HL-60 (cell line): Measurements from ENCODE around the gene VCAN.

Experiments
- GABPA ChIP-seq: IDR thresholded peaks from 2 replicates; pipeline ENCODE4 v1.6.1; 2012; ENCODE audit warnings: low read depth
- POLR2AphosphoS5 ChIP-seq: IDR thresholded peaks from 2 replicates; pipeline ENCODE4 v1.6.1; 2012; ENCODE audit warnings: low read depth
- SPI1 ChIP-seq: IDR thresholded peaks from 2 replicates; pipeline ENCODE4 v1.6.1; 2012; ENCODE audit warnings: low read depth, mild to moderate bottlenecking, borderline replicate concordance
- TF ChIP-seq, protein P1 (sequence below): IDR thresholded peaks from one replicate; pipeline ENCODE4 v1.5.1; 2011; ENCODE audit warnings: low read length, control low read depth, inconsistent platforms; ENCODE audit not compliant: insufficient read depth
- TF ChIP-seq, protein P2 (sequence below): IDR thresholded peaks from 2 replicates; pipeline ENCODE4 v1.6.1; 2012; ENCODE audit warnings: low read depth; ENCODE audit not compliant: insufficient replicate concordance

DNA sequence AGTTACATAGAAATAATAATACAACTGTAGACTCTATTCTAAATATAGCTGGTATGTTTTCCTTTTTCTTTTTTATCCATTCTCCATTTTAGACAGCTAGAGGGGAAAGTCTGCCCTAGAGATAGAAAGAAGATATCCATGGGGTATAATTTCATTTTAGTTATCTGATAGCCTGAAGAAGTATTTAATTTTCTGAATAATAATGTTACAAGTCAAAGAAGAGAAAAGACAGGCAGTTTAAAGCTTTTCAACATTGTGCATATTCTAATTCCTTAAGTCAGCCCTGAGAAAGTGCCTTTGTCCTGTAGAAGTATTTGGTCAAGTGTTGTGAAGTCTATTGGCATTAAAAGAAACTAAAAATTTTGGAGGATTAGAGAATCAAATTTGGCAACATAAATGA lies 2.5 kb upstream of the VCAN start:
- TF ChIP-seq POLR2AphosphoS5: no peak
- TF ChIP-seq, protein P1, sequence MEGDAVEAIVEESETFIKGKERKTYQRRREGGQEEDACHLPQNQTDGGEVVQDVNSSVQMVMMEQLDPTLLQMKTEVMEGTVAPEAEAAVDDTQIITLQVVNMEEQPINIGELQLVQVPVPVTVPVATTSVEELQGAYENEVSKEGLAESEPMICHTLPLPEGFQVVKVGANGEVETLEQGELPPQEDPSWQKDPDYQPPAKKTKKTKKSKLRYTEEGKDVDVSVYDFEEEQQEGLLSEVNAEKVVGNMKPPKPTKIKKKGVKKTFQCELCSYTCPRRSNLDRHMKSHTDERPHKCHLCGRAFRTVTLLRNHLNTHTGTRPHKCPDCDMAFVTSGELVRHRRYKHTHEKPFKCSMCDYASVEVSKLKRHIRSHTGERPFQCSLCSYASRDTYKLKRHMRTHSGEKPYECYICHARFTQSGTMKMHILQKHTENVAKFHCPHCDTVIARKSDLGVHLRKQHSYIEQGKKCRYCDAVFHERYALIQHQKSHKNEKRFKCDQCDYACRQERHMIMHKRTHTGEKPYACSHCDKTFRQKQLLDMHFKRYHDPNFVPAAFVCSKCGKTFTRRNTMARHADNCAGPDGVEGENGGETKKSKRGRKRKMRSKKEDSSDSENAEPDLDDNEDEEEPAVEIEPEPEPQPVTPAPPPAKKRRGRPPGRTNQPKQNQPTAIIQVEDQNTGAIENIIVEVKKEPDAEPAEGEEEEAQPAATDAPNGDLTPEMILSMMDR: no peak
- no peak for TF ChIP-seq GABPA
- TF ChIP-seq, protein P2, sequence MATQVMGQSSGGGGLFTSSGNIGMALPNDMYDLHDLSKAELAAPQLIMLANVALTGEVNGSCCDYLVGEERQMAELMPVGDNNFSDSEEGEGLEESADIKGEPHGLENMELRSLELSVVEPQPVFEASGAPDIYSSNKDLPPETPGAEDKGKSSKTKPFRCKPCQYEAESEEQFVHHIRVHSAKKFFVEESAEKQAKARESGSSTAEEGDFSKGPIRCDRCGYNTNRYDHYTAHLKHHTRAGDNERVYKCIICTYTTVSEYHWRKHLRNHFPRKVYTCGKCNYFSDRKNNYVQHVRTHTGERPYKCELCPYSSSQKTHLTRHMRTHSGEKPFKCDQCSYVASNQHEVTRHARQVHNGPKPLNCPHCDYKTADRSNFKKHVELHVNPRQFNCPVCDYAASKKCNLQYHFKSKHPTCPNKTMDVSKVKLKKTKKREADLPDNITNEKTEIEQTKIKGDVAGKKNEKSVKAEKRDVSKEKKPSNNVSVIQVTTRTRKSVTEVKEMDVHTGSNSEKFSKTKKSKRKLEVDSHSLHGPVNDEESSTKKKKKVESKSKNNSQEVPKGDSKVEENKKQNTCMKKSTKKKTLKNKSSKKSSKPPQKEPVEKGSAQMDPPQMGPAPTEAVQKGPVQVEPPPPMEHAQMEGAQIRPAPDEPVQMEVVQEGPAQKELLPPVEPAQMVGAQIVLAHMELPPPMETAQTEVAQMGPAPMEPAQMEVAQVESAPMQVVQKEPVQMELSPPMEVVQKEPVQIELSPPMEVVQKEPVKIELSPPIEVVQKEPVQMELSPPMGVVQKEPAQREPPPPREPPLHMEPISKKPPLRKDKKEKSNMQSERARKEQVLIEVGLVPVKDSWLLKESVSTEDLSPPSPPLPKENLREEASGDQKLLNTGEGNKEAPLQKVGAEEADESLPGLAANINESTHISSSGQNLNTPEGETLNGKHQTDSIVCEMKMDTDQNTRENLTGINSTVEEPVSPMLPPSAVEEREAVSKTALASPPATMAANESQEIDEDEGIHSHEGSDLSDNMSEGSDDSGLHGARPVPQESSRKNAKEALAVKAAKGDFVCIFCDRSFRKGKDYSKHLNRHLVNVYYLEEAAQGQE: no peak
- no peak for TF ChIP-seq SPI1
